LNCAP (cell line): Measurements from ENCODE around the gene ALDOC.

Experiments
- TF ChIP-seq, protein P1 (sequence below): fragments of 450-650 bp; IDR thresholded peaks from 2 replicates; pipeline ENCODE4 v1.5.1; 2017; ENCODE audit warnings: mild to moderate bottlenecking

ALDOC gene

DNA sequence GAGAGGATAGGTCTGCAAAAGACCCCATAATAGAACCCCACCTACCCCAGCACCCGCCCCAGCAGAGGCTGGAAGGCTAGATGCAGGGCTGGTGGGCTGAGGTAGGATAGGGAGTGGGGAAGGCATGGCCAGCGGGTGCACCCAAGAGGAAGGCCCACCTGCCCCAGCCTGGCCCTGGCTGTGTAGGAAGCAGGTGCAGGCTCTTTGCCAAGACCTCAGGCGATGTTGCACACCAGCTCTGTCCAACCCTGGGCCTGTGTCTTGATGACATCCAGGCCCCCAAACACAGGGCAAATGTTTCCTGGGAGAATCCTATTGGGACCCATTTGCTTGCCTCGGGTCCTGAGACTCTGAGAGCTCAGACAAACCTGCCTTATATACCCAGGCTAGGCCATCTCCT is 36.5 kb downstream of the ALDOC start:
- TF ChIP-seq, protein P1, sequence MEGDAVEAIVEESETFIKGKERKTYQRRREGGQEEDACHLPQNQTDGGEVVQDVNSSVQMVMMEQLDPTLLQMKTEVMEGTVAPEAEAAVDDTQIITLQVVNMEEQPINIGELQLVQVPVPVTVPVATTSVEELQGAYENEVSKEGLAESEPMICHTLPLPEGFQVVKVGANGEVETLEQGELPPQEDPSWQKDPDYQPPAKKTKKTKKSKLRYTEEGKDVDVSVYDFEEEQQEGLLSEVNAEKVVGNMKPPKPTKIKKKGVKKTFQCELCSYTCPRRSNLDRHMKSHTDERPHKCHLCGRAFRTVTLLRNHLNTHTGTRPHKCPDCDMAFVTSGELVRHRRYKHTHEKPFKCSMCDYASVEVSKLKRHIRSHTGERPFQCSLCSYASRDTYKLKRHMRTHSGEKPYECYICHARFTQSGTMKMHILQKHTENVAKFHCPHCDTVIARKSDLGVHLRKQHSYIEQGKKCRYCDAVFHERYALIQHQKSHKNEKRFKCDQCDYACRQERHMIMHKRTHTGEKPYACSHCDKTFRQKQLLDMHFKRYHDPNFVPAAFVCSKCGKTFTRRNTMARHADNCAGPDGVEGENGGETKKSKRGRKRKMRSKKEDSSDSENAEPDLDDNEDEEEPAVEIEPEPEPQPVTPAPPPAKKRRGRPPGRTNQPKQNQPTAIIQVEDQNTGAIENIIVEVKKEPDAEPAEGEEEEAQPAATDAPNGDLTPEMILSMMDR, result no peak

DNA sequence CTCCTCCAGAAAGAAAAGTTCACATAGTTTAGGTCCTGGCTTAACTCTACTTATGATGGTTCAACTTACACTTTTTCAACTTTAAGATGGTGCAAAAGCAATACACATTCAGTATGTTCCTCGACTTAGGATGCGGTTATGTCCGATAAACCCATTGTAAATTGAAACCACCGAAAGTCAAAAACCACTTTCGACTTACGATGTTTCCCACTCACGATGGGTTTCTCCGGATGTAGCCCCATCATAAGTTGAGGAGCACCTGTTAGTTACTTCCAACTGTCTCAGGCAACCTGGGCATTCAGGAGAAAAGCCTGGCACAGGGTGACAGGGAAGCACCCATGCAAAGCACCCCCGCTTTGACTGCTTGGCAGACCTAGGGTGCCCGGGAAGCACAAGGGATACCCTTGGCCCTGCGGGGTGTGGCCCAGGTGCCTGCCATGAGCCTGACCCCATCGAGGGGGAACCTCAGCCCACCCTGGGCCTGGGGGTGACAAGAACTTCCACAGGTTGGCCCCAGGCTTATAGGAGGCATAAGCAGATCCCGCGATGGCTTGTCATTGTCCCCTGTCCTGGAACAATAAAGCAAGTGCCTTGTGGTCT is 38.3 kb downstream of the ALDOC start:
- TF ChIP-seq, protein P1, result no peak

DNA sequence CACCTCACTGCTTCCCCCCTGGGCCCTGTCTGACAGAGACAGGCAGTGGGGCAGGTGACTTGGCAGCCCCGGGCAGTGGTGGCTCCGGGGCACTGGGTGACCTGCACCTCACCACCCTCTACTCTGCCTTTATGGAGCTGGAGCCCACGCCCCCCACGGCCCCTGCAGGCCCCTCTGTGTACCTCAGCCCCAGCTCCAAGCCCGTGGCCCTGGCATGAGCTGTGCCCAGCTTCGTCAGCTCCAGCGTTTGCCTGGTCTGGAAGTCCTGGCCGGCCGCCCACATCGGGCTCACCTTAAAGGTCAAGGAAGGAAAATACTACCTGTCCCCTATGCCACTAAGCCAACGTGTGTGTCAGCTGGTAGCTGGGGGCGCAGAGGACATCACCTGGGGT is 39.5 kb downstream of the ALDOC start:
- TF ChIP-seq, protein P1, result no peak

DNA sequence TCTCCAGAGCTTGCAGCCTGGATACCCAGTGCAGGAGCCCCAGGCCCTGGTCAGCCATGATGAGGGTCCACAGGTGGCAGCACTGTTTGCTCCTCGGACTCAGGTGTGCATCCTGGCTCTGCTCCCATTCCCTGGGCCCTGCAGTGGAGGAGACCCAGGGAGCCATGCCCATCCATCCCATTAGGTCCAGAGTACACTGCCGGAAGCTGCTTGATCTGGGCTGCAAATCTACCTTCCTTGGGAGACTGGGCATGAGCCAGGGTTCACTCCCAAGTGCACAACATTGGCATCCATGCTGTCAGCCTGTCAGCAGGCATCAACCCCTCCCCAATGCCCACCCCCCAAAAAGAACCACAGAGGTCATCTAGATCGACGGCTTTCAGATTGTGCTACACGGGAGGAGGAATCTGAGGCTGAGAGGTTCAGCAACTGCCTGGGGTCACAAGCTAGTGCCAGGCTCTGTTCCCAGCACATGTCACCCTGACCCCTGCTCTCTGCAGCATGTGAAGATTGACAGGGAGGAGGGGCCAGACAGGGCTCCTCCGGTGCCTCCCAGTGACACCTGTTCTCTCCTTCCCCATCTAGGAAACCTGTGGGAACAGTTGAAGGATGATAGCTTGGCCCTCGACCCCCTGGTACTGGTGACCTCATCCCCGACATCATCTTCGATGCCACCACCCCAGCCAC is 40.0 kb downstream of the ALDOC start:
- TF ChIP-seq, protein P1, result no peak

DNA sequence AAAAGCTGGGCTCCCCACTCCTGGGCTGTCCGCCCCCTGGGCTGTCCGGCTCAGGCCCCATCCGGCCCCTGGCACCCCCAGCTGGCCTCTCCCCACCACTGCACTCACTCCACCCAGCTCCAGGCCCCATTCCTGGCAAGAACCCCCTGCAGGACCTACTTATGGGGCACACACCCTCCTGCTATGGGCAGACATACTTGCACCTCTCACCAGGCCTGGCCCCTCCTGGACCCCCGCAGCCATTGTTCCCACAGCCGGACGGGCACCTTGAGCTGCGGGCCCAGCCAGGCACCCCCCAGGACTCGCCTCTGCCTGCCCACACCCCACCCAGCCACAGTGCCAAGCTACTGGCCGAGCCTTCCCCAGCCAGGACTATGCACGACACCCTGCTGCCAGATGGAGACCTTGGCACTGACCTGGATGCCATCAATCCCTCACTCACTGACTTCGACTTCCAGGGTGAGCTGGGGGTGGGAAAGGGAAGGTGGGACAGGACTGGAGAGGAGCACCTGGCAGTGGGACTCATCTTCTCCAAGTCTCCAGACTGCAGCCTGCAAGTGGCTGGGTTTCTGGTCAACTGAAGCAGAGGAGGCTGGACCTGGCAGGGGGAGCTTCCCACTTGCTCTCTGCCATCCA is 41.8 kb downstream of the ALDOC start:
- TF ChIP-seq, protein P1, result no peak

DNA sequence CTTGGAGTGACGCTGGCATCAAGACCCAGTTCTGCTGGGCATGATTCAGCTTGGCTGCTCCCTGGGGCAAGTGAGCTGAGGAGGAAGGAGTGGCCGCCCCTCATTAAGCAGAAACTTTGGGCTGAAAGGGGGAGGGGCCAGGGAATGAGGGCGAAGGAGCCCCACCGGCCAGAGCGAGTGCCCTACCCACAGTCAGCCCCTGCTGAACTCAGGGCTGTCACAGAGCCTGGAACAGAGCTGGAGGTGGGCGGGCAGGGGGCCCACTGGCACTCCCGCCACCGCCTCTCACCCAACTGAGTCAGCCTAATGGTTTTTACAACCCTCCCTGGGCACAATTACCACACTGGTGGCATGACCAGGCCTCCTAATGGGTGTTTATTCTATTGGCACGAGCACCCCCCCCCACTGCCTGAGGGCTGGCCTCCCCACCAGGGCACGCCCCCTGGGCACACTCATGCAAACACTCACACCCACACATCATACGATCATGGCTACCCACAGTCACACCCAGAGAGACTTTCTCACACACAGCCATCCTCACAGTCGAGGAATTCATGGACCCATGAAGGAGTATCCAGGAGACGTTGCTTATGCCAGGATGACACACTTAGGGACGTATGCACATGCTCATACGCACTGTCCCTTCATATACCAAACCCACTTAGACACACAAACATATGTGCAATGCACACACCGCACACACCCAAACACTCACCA is 43.4 kb downstream of the ALDOC start:
- TF ChIP-seq, protein P1, result no peak

DNA sequence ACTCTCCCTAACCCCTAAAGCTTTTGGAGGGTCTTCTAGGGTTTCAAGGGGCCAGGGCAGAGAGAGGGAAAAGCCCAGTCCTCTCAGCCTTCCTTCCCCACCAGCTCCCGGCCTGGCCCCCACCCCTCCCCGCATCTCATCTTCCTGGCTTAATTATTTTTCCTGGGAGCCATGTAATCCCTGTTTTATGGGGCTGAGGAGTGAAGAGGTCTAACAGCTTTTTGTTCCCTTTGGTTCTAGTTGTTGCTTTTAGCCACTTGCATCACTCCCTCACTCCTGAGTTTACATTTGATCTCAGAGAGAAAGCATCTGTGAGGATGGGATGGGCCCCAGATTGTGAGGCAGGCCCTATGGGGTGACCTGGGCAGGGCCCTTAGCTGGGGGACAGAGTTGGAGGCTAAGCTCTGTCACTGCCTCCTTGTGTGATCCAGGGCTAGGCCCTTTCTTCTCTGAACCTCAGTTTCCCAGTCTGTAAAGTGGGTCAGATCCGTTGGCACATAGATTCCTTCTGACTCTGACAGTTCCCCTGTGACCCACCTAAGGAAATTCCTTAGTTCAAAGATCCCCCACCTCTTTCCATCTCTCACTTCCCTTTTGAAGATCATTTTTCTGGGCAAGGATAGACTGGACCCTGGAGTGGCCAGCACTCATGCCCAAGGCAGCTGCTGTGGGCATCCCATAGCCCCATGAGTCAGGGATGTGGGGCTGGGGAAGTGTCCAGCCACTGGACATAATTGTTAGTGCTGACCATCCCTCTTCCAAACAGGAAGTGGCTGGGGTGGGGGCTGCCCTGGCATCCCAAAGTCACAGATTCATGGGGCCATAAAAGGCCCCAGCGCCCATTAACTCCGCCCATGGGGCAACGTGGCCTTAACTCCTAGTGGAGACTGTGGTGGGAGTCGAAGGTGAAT is 44.4 kb downstream of the ALDOC start:
- TF ChIP-seq, protein P1, result no peak
